GM18517 (cell line): ENCODE results near the gene FANCE.

Experiments used
- ATAC-seq: cut with Tn5 transposase; IDR thresholded peaks from one replicate; pipeline ENCODE4 v1.9.1; 2021; ENCODE audit warnings: mild to moderate bottlenecking, moderate library complexity; ENCODE audit not compliant: unreplicated experiment

The FANCE gene

GRCh38 chr6:35483490-35483889 is 31.4 kb downstream of the FANCE start:
- no peak for ATAC-seq

- ATAC-seq, result no peak
Observed at GRCh38 chr6:35483893-35484645, 31.9 kb downstream of the FANCE start.

GRCh38 chr6:35484921-35485392 is 32.8 kb downstream of the FANCE start:
- ATAC-seq, result no peak

- ATAC-seq, result no peak
Observed at GRCh38 chr6:35485402-35485877, 33.3 kb downstream of the FANCE start.

GRCh38 chr6:35486005-35486925 is 34.1 kb downstream of the FANCE start:
- no peak for ATAC-seq

GRCh38 chr6:35487658-35488516 is 35.7 kb downstream of the FANCE start:
- no peak for ATAC-seq

- no peak for ATAC-seq
Observed at GRCh38 chr6:35488517-35488862, 36.4 kb downstream of the FANCE start.

- no peak for ATAC-seq
Observed at GRCh38 chr6:35489066-35489465, 36.9 kb downstream of the FANCE start.

- no peak for ATAC-seq
Observed at GRCh38 chr6:35489995-35490791, 38.1 kb downstream of the FANCE start.

- no peak for ATAC-seq
Observed at GRCh38 chr6:35490821-35491557, 38.9 kb downstream of the FANCE start.

GRCh38 chr6:35491558-35492257 is 39.6 kb downstream of the FANCE start:
- ATAC-seq, result no peak

- no peak for ATAC-seq
Observed at GRCh38 chr6:35492258-35492973, 40.3 kb downstream of the FANCE start.

GRCh38 chr6:35492974-35493284 is 40.8 kb downstream of the FANCE start:
- ATAC-seq, result no peak

- no peak for ATAC-seq
Observed at GRCh38 chr6:35493307-35493983, 41.3 kb downstream of the FANCE start.

- no peak for ATAC-seq
Observed at GRCh38 chr6:35494161-35494563, 42.0 kb downstream of the FANCE start.

- no peak for ATAC-seq
Observed at GRCh38 chr6:35495258-35496035, 43.3 kb downstream of the FANCE start.
